ENCODE results near the gene PBX3. TPM values are rescaled to one million over a fixed set of nuclear protein-coding genes. Genes with fewer than 3 reads are reported as not detected.

PBX3 gene
- total and polyA plus RNA-seq, 2 of the 13 experiments (the other 11 are each of a cell fraction or from before 2014, with no cell fraction given), result 6.0 to 11.2 TPM

- no peak overlapping the region for H2AFZ ChIP-seq (ENCODE audit: low read length)
- DNase-seq (ENCODE audit: low spot score) (no peak), FAIRE-seq (no peak), ATAC-seq (no peak)
- no peaks in the 10 kb centered on the region for H3K27me3 ChIP-seq (ENCODE audit: control insufficient read depth in 1 of 2, insufficient read depth in 2 of 2, low read length in 2 of 2)
- no peaks in the 10 kb centered on the region for H3K79me2 ChIP-seq (ENCODE audit: insufficient read depth, low read length)
- POLR2A ChIA-PET, result no interaction called here
- BruUV-seq (replicated peaks), result no TSS peak
- H3K4me2 ChIP-seq (ENCODE audit: low read depth, low read length), result no peak overlapping the region
- H4K20me1 ChIP-seq (ENCODE audit: insufficient read depth, low read length), result no peaks in the 10 kb centered on the region
- in situ Hi-C loops (cut with HindIII; ENCODE audit: extremely low pct_ligation_motif_present, low pct_unique_long_range_greater_than_20kb), result no loop called here
- H3K27ac ChIP-seq (ENCODE audit: extremely low read length, insufficient read depth, low read length), result no peak overlapping the region
- H3K4me1 ChIP-seq (ENCODE audit: insufficient read depth, low read length), result no peaks in the 10 kb centered on the region
- H3K4me3 ChIP-seq (replicated peaks in 1 of 3; ENCODE audit: insufficient read depth in 1 of 3, low read depth in 2 of 3, low read length in 3 of 3), result no peak overlapping the region
- H3K36me3 ChIP-seq (replicated peaks in 1 of 2; ENCODE audit: control insufficient read depth in 1 of 2, insufficient read depth in 2 of 2, low read length in 2 of 2), result no peaks in the 10 kb centered on the region
- CTCF ChIA-PET (ENCODE audit: low intra/inter-chr PET ratio, low total read pairs), result no interaction called here
- no peak for TF ChIP-seq ZNF674 (CRISPR knock-in tag; IDR thresholded peaks at IDR 0.05; ENCODE audit: low read depth)
- no peak for TF ChIP-seq FOXA1 (IDR thresholded peaks at IDR 0.05)
- no peak for TF ChIP-seq FOXA1 (CRISPR knock-in tag; IDR thresholded peaks at IDR 0.05)
- no peak for TF ChIP-seq MEIS1 (CRISPR knock-in tag; IDR thresholded peaks at IDR 0.05; ENCODE audit: borderline replicate concordance)
- no peak for TF ChIP-seq ZNF687 (CRISPR knock-in tag; IDR thresholded peaks at IDR 0.05)
- TF ChIP-seq NFE2L2 (IDR thresholded peaks at IDR 0.05; ENCODE audit: low read length), result no peak
- no peak for TF ChIP-seq AGO2 (optimal IDR thresholded peaks at IDR 0.05; ENCODE audit: low read depth, low read length)
- TF ChIP-seq ZNF207 (IDR thresholded peaks at IDR 0.05; ENCODE audit: borderline replicate concordance), result no peak
- TF ChIP-seq NFIB (CRISPR knock-in tag; IDR thresholded peaks at IDR 0.05; ENCODE audit: borderline replicate concordance), result no peak
- no peak for TF ChIP-seq ZNF746 (CRISPR knock-in tag; IDR thresholded peaks at IDR 0.05)
- no peak for TF ChIP-seq ZNF33B (CRISPR knock-in tag; IDR thresholded peaks at IDR 0.05)
- TF ChIP-seq ZNF205 (CRISPR knock-in tag; IDR thresholded peaks at IDR 0.05), result no peak
- no peak for TF ChIP-seq ZNF598 (CRISPR knock-in tag; IDR thresholded peaks at IDR 0.05; ENCODE audit: borderline replicate concordance)
- TF ChIP-seq ZNF326 (CRISPR knock-in tag; IDR thresholded peaks at IDR 0.05; ENCODE audit: borderline replicate concordance), result no peak
- no peak for TF ChIP-seq ZNF101 (CRISPR knock-in tag; IDR thresholded peaks at IDR 0.05; ENCODE audit: borderline replicate concordance, low read depth)
- no peak for TF ChIP-seq ZFP36L1 (CRISPR knock-in tag; IDR thresholded peaks at IDR 0.05)
- no peak for TF ChIP-seq SRF (IDR thresholded peaks at IDR 0.05; ENCODE audit: low read depth, low read length)
- no peak for TF ChIP-seq NR2F6 (IDR thresholded peaks at IDR 0.05)
- no peak for TF ChIP-seq NR2F6 (CRISPR knock-in tag; IDR thresholded peaks at IDR 0.05)
- H3K9me3 ChIP-seq (ENCODE audit: low read length), result no peaks in the 10 kb centered on the region
- 21% methylated on average over 1 of the region's 1 CpG for WGBS (ENCODE audit: low lambda C conversion rate)
- intact Hi-C loops (cut with micrococcal nuclease; ENCODE audit: unreplicated experiment), result no loop called here
- no peak overlapping the region for H3K9ac ChIP-seq (ENCODE audit: insufficient read depth, low read depth, low read length)
These were observed 175.7 kb downstream of the PBX3 start for GRCh38 chr9:125922854-125923253.

Measured in HepG2 (cell line).